Vagina (tissue), 2 donors: ENCODE data around the gene DNER. TPM values are rescaled to one million over a fixed set of nuclear protein-coding genes. Genes with fewer than 3 reads are reported as not detected.

Source experiments
- DNase-seq, 2 donors: peaks; one replicate each; pipeline ENCODE4 v3.0.0-alpha.2; 2017; ENCODE audit errors: extremely low spot score in 2 of 2
- H3K27ac ChIP-seq: fragments of 200-600 bp; sonication (generic); one replicate; pipeline ENCODE4 v1.5.1; 2019
- H3K27me3 ChIP-seq: fragments of 200-600 bp; sonication (generic); one replicate; pipeline ENCODE4 v1.5.1; 2019
- H3K36me3 ChIP-seq, 2 donors: fragments of 200-600 bp; sonication (generic); one replicate each; pipeline ENCODE4 v1.5.1; 2017 to 2019
- H3K4me1 ChIP-seq: fragments of 200-600 bp; sonication (generic); one replicate; pipeline ENCODE4 v1.5.1; 2019
- H3K4me3 ChIP-seq, 2 donors: fragments of 200-600 bp; sonication (generic); 1 replicate in 1 of 2; 2 replicates in 1 of 2; pipeline ENCODE4 v1.5.1; 2016 to 2019
- H3K9me3 ChIP-seq: fragments of 200-600 bp; sonication (generic); one replicate; pipeline ENCODE4 v1.5.1; 2019
- CTCF ChIP-seq, 3 experiments: fragments of 450-650 bp in 2 of 3; fragments of 200-600 bp in 1 of 3; sonication (generic) in 1 of 3; IDR thresholded peaks; one replicate each; pipeline ENCODE4 v1.5.1; 2017 to 2019; ENCODE audit warnings: antibody characterized with exemption in 3 of 3, mild to moderate bottlenecking in 2 of 3, moderate library complexity in 2 of 3
- POLR2A ChIP-seq, 2 donors: fragments of 450-650 bp; IDR thresholded peaks; one replicate each; pipeline ENCODE4 v1.6.1; 2017; ENCODE audit warnings: antibody characterized with exemption in 2 of 2, mild to moderate bottlenecking in 2 of 2, moderate library complexity in 2 of 2
- POLR2AphosphoS5 ChIP-seq, 2 donors: sonication (generic); formaldehyde crosslinking; IDR thresholded peaks; one replicate each; pipeline ENCODE4 v1.9.0; 2017; ENCODE audit warnings: antibody characterized with exemption in 2 of 2, mild to moderate bottlenecking in 2 of 2, low read depth in 1 of 2; ENCODE audit not compliant: insufficient read depth in 1 of 2
- intact Hi-C: fragments of 100-400 bp; cut with DNase I; formaldehyde crosslinking; loops from one replicate; pipeline ENCODE4 v1.15.1; 2023
- total RNA-seq: library from RNA; depleted of rRNA; stranded (reverse); fragments of >200 nt; gene quantifications from one replicate; pipeline ENCODE4 v1.2.3, GENCODE V29; 2016

DNER gene
- total RNA-seq, 1 donor from 2014 or later: 11.3 TPM

GRCh38 chr2:229640636-229641035 is 73.7 kb downstream of the DNER start:
- DNase-seq: no peak
- no peaks in the 10 kb centered on the region for H3K9me3 ChIP-seq
- intact Hi-C loops: no loop called here

GRCh38 chr2:229636571-229636970 is 77.8 kb downstream of the DNER start:
- Histone ChIP-seq H3K27ac (no peak overlapping the region), H3K36me3 (no peaks in the 10 kb centered on the region), H3K4me1 (no peaks in the 10 kb centered on the region), H3K4me3 (no peak overlapping the region), H3K27me3 (no peaks in the 10 kb centered on the region), H3K9me3 (no peaks in the 10 kb centered on the region)
- no peak for DNase-seq
- intact Hi-C loops: no loop called here
- TF ChIP-seq POLR2AphosphoS5 (IDR thresholded peaks at IDR 0.05; ENCODE audit: insufficient read depth in 1 of 2, low read depth in 1 of 2) (no peak), CTCF (IDR thresholded peaks at IDR 0.05) (no peak), POLR2A (IDR thresholded peaks at IDR 0.05) (no peak)

More at GRCh38 chr2:229640636-229641035, 73.7 kb downstream of the DNER start:
- H3K27me3 ChIP-seq: no peaks in the 10 kb centered on the region
- TF ChIP-seq POLR2A (IDR thresholded peaks at IDR 0.05) (no peak), CTCF (IDR thresholded peaks at IDR 0.05) (no peak), POLR2AphosphoS5 (IDR thresholded peaks at IDR 0.05; ENCODE audit: insufficient read depth in 1 of 2, low read depth in 1 of 2) (no peak)
- H3K4me1 ChIP-seq: no peaks in the 10 kb centered on the region
- H3K27ac ChIP-seq: no peak overlapping the region
- no peaks in the 10 kb centered on the region for H3K36me3 ChIP-seq
- H3K4me3 ChIP-seq: no peak overlapping the region

GRCh38 chr2:229635371-229635680 is 79.0 kb downstream of the DNER start:
- H3K36me3 ChIP-seq: no peaks in the 10 kb centered on the region
- no peaks in the 10 kb centered on the region for H3K27me3 ChIP-seq
- H3K27ac ChIP-seq: no peak overlapping the region
- H3K4me3 ChIP-seq: no peak overlapping the region
- no peak for TF ChIP-seq CTCF (IDR thresholded peaks at IDR 0.05)
- no peak for TF ChIP-seq POLR2A (IDR thresholded peaks at IDR 0.05)
- no peak for TF ChIP-seq POLR2AphosphoS5 (IDR thresholded peaks at IDR 0.05; ENCODE audit: insufficient read depth in 1 of 2, low read depth in 1 of 2)
- H3K9me3 ChIP-seq: no peaks in the 10 kb centered on the region
- no peaks in the 10 kb centered on the region for H3K4me1 ChIP-seq
- no peak for DNase-seq
- intact Hi-C loops: no loop called here

GRCh38 chr2:229634601-229635370 is 79.6 kb downstream of the DNER start:
- H3K27me3 ChIP-seq: no peaks in the 10 kb centered on the region
- TF ChIP-seq CTCF (IDR thresholded peaks at IDR 0.05) (no peak), POLR2AphosphoS5 (IDR thresholded peaks at IDR 0.05; ENCODE audit: insufficient read depth in 1 of 2, low read depth in 1 of 2) (no peak), POLR2A (IDR thresholded peaks at IDR 0.05) (no peak)
- H3K36me3 ChIP-seq: no peaks in the 10 kb centered on the region
- no peak for DNase-seq
- H3K4me3 ChIP-seq: no peak overlapping the region
- H3K4me1 ChIP-seq: no peaks in the 10 kb centered on the region
- intact Hi-C loops: no loop called here
- no peaks in the 10 kb centered on the region for H3K9me3 ChIP-seq
- H3K27ac ChIP-seq: no peak overlapping the region

- Histone ChIP-seq H3K27me3 (no peaks in the 10 kb centered on the region), H3K36me3 (no peaks in the 10 kb centered on the region), H3K27ac (no peak overlapping the region), H3K4me3 (no peak overlapping the region), H3K9me3 (no peaks in the 10 kb centered on the region), H3K4me1 (no peaks in the 10 kb centered on the region)
- DNase-seq: no peak
- intact Hi-C loops: no loop called here
- no peak for TF ChIP-seq POLR2A (IDR thresholded peaks at IDR 0.05)
- no peak for TF ChIP-seq CTCF (IDR thresholded peaks at IDR 0.05)
- no peak for TF ChIP-seq POLR2AphosphoS5 (IDR thresholded peaks at IDR 0.05; ENCODE audit: insufficient read depth in 1 of 2, low read depth in 1 of 2)
Measured at GRCh38 chr2:229633556-229633955, 80.8 kb downstream of the DNER start.
